Uterus (tissue), 4 donors: ENCODE results near the gene MFRP. TPM values are rescaled to one million over a fixed set of nuclear protein-coding genes. Genes with fewer than 3 reads are reported as not detected.
"Not testable (repeated sequence)": the region's sequence is repeated elsewhere in the genome, so short reads cannot be mapped to it uniquely, and the experiment has no call there.

ENCODE experiments used
- DNase-seq, 2 donors: peaks; one replicate each; pipeline ENCODE4 v3.0.0-alpha.2; 2019 to 2020
- H3K27ac ChIP-seq, 2 donors: fragments of 200-600 bp; sonication (generic); 1 replicate in 1 of 2; 2 replicates in 1 of 2; pipeline ENCODE4 v1.5.1; 2016 to 2018
- H3K27me3 ChIP-seq, 2 donors: fragments of 200-600 bp; sonication (generic); one replicate each; pipeline ENCODE4 v1.5.1; 2018 to 2019; ENCODE audit warnings: control low read depth in 1 of 2
- H3K36me3 ChIP-seq, 2 donors: fragments of 200-600 bp; sonication (generic); one replicate each; pipeline ENCODE4 v1.5.1; 2019; ENCODE audit warnings: control low read depth in 1 of 2
- H3K4me1 ChIP-seq, 2 donors: fragments of 200-600 bp; sonication (generic); one replicate each; pipeline ENCODE4 v1.5.1; 2018 to 2019; ENCODE audit warnings: control low read depth in 1 of 2
- H3K4me3 ChIP-seq, 2 donors: fragments of 200-600 bp; sonication (generic); 1 replicate in 1 of 2; 2 replicates in 1 of 2; pipeline ENCODE4 v1.5.1; 2018 to 2019; ENCODE audit warnings: mild to moderate bottlenecking in 1 of 2
- H3K9me3 ChIP-seq, 2 donors: fragments of 200-600 bp; sonication (generic); one replicate each; pipeline ENCODE4 v1.5.1; 2019; ENCODE audit warnings: control low read depth in 1 of 2
- CTCF ChIP-seq, 4 experiments: fragments of 200-600 bp in 2 of 4; fragments of 450-650 bp in 2 of 4; sonication (generic) in 2 of 4; IDR thresholded peaks; one replicate each; pipeline ENCODE4 v1.5.1; 2016 to 2019; ENCODE audit warnings: antibody characterized with exemption in 4 of 4, mild to moderate bottlenecking in 2 of 4, moderate library complexity in 1 of 4
- POLR2A ChIP-seq, 2 donors: fragments of 450-650 bp; IDR thresholded peaks; one replicate each; pipeline ENCODE4 v1.6.1; 2016; ENCODE audit warnings: antibody characterized with exemption in 2 of 2, mild to moderate bottlenecking in 1 of 2, moderate library complexity in 1 of 2
- intact Hi-C: fragments of 100-400 bp; cut with DNase I; formaldehyde crosslinking; loops from one replicate; pipeline ENCODE4 v1.15.1; 2023; ENCODE audit warnings: low total_unique reads
- total RNA-seq, 4 donors: library from RNA; depleted of rRNA in 3 of 4; stranded (reverse); fragments of >200 nt in 3 of 4; gene quantifications; one replicate each; pipeline versions ENCODE4 v1.1.0 to v1.2.4, GENCODE V29; 2014 to 2023
- donor health status: DM: yes; HTN: yes; CAD: no.

MFRP gene
- total RNA-seq, result under 1 TPM in 2 of 4 donors, not detected in 2; 0.07 to 0.26 TPM

GRCh38 chr11:119346605-119347004 is at the start of gene MFRP:
MFRP (minus strand) TSS chr11:119346705; CDS start chr11:119346513, 192 bp downstream.
- Histone ChIP-seq H3K27ac (no peak within 1 kb of the TSS), H3K9me3 (no peaks in the 10 kb centered on the region), H3K27me3 (no peaks in the 10 kb centered on the region), H3K4me1 (peaks cover 0 to 2% of the 10 kb centered on the region in 2 donors), H3K36me3 (no peaks in the 10 kb centered on the region), H3K4me3 (no peak within 1 kb of the TSS)
- intact Hi-C loops, result no loop called here
- TF ChIP-seq POLR2A (IDR thresholded peaks at IDR 0.05) (no peak), CTCF (IDR thresholded peaks at IDR 0.05) (no peak)
- DNase-seq, result no peak

- Histone ChIP-seq H3K27me3 (no peaks in the 10 kb centered on the region), H3K9me3 (no peaks in the 10 kb centered on the region), H3K4me3 (no peak overlapping the region), H3K36me3 (no peaks in the 10 kb centered on the region), H3K27ac (no peak overlapping the region), H3K4me1 (no peaks in the 10 kb centered on the region)
- no peak for DNase-seq
- intact Hi-C loops, result no loop called here
- TF ChIP-seq CTCF (IDR thresholded peaks at IDR 0.05) (no peak), POLR2A (IDR thresholded peaks at IDR 0.05) (no peak)
Observed at GRCh38 chr11:119391275-119391674, 44.8 kb upstream of the MFRP start.

GRCh38 chr11:119389611-119390254 is 43.2 kb upstream of the MFRP start:
- intact Hi-C loops, result no loop called here
- no peaks in the 10 kb centered on the region for H3K36me3 ChIP-seq
- no peak overlapping the region for H3K4me3 ChIP-seq
- H3K27me3 ChIP-seq, result no peaks in the 10 kb centered on the region
- H3K4me1 ChIP-seq, result no peaks in the 10 kb centered on the region
- no peak for TF ChIP-seq CTCF (IDR thresholded peaks at IDR 0.05)
- no peak for TF ChIP-seq POLR2A (IDR thresholded peaks at IDR 0.05)
- no peak for DNase-seq
- H3K9me3 ChIP-seq, result no peaks in the 10 kb centered on the region
- H3K27ac ChIP-seq, result no peak overlapping the region

- Histone ChIP-seq H3K27me3 (no peaks in the 10 kb centered on the region), H3K9me3 (no peaks in the 10 kb centered on the region), H3K36me3 (no peaks in the 10 kb centered on the region), H3K4me3 (no peak overlapping the region), H3K4me1 (no peaks in the 10 kb centered on the region), H3K27ac (no peak overlapping the region)
- no peak for DNase-seq
- TF ChIP-seq CTCF (IDR thresholded peaks at IDR 0.05), result no peak
- no peak for TF ChIP-seq POLR2A (IDR thresholded peaks at IDR 0.05)
- intact Hi-C loops, result no loop called here
Observed at GRCh38 chr11:119388103-119388502, 41.6 kb upstream of the MFRP start.

GRCh38 chr11:119384332-119384731 is 37.8 kb upstream of the MFRP start:
- no peaks in the 10 kb centered on the region for H3K27me3 ChIP-seq
- intact Hi-C loops, result no loop called here
- H3K4me1 ChIP-seq, result no peaks in the 10 kb centered on the region
- no peak overlapping the region for H3K27ac ChIP-seq
- H3K9me3 ChIP-seq, result no peaks in the 10 kb centered on the region
- DNase-seq, result no peak
- no peaks in the 10 kb centered on the region for H3K36me3 ChIP-seq
- no peak for TF ChIP-seq CTCF (IDR thresholded peaks at IDR 0.05)
- no peak for TF ChIP-seq POLR2A (IDR thresholded peaks at IDR 0.05)
- no peak overlapping the region for H3K4me3 ChIP-seq

- H3K4me3 ChIP-seq, DNase-seq, H3K9me3 ChIP-seq, H3K36me3 ChIP-seq, intact Hi-C loops, H3K4me1 ChIP-seq, H3K27me3 ChIP-seq: not testable (repeated sequence)
- H3K27ac ChIP-seq, result peak overlapping the region in 1 of 2 donors; percentile 75
Observed at GRCh38 chr11:119382513-119382912, 36.0 kb upstream of the MFRP start.
